Measurements from ENCODE around the gene C18orf32. TPM values are rescaled to one million over a fixed set of nuclear protein-coding genes. Genes with fewer than 3 reads are reported as not detected.

Gene C18orf32
- total and polyA plus RNA-seq, 10 of the 15 experiments (the other 5 are each of a cell fraction or from before 2014, with no cell fraction given): 11.5 to 67.0 (median 32.9) TPM

DNA sequence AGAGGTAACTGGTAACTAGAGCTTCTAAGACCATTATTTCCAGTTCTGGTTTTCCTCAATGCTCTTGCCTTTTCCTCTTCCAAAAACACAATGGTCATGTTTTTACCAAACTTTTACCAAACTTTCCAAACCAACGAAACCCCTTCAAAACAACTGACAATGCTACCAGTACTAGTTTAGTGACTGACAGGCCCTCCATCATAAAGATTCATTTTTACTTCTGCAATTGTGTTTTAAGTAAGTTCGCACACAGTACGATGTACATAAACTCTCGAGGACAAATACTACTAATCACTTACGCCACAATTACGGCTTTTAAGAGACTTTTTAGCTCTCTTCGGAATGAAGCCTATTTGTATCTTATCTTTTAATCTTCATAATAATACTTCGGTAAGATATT, 900 bp downstream of the C18orf32 start:
- RAD21 ChIA-PET (ENCODE audit: unreplicated experiment): interaction anchor here (0.6 to 1.6 kb wide), 2 partner anchors 27 to 126 kb away, joined by 3 to 7 read pairs; no protein-coding TSS in a partner anchor
- Histone ChIP-seq H3K9ac (ENCODE audit: control insufficient read depth, insufficient read depth, low read length) (peak overlapping the region; percentile 73), H3K79me2 (ENCODE audit: control insufficient read depth, insufficient read depth, low read length) (peaks cover 42% of the 10 kb centered on the region), H3K9me3 (replicated peaks; ENCODE audit: control insufficient read depth, insufficient read depth, low read length) (no peaks in the 10 kb centered on the region), H4K20me1 (ENCODE audit: control insufficient read depth, insufficient read depth) (peaks cover 2% of the 10 kb centered on the region; the same call in 1 of the 2 replicates), H3K4me3 (peak overlapping the region; percentile 96), H3K4me1 (ENCODE audit: control insufficient read depth, insufficient read depth, low read length) (peaks cover 9% of the 10 kb centered on the region), H2AFZ (ENCODE audit: control insufficient read depth, low read depth, low read length) (no peak overlapping the region; the same call in 1 of the 2 replicates), H3K27ac (ENCODE audit: control insufficient read depth, insufficient read depth) (peak overlapping the region; percentile 72), H3K27me3 (replicated peaks in 1 of 2; ENCODE audit: control insufficient read depth in 2 of 2, insufficient read depth in 2 of 2, low read length in 1 of 2) (no peaks in the 10 kb centered on the region), H3K4me2 (ENCODE audit: control insufficient read depth, insufficient read depth) (peak overlapping the region; percentile 76), H3K36me3 (ENCODE audit: control insufficient read depth in 2 of 2, insufficient read depth in 2 of 2, low read length in 1 of 2) (peaks cover 5 to 26% of the 10 kb centered on the region in 2 experiments)
- FAIRE-seq (peak; percentile 38), ATAC-seq (no peak), DNase-seq (ENCODE audit: low read depth, low spot score) (no peak)
- BruUV-seq (replicated peaks): no TSS peak
- TF ChIP-seq, protein P1, sequence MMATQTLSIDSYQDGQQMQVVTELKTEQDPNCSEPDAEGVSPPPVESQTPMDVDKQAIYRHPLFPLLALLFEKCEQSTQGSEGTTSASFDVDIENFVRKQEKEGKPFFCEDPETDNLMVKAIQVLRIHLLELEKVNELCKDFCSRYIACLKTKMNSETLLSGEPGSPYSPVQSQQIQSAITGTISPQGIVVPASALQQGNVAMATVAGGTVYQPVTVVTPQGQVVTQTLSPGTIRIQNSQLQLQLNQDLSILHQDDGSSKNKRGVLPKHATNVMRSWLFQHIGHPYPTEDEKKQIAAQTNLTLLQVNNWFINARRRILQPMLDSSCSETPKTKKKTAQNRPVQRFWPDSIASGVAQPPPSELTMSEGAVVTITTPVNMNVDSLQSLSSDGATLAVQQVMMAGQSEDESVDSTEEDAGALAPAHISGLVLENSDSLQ (IDR thresholded peaks at IDR 0.05): peak; percentile 87
- TF ChIP-seq SRF (IDR thresholded peaks at IDR 0.05; ENCODE audit: low read depth in 2 of 2, low read length in 2 of 2): no peak
- intact Hi-C loops (cut with micrococcal nuclease; ENCODE audit: unreplicated experiment) (loop anchor here (2.0 to 5.0 kb wide), 2 partner anchors 25 to 796 kb away; partner anchors contain the start of genes DYM and MBD1), in situ Hi-C loops (cut with MboI) (loop anchor here (25.0 kb wide), 1 partner anchor 1551 kb away; the partner anchor contains the start of gene SMAD4)
- CTCF ChIA-PET: interaction anchor here (0.7 to 1.7 kb wide), 4 partner anchors 8 to 707 kb away, joined by 3 to 5 read pairs (median 3); no protein-coding TSS in a partner anchor
- POLR2A ChIA-PET: interaction anchor here (0.6 to 2.8 kb wide), 7 partner anchors 9 to 613 kb away, joined by 3 to 14 read pairs (median 4); partner anchors contain the start of gene DYM
- 0% methylated on average over 8 of the region's 8 CpGs for WGBS (ENCODE audit: insufficient coverage, insufficient replicate concordance, low lambda C conversion rate, missing lambda C conversion rate)
- SMC1A ChIA-PET (ENCODE audit: uncharacterized antibody, unreplicated experiment): interaction anchor here (0.6 to 3.9 kb wide), 9 partner anchors 10 to 372 kb away, joined by 3 to 19 read pairs (median 4); partner anchors contain the start of gene DYM

DNA sequence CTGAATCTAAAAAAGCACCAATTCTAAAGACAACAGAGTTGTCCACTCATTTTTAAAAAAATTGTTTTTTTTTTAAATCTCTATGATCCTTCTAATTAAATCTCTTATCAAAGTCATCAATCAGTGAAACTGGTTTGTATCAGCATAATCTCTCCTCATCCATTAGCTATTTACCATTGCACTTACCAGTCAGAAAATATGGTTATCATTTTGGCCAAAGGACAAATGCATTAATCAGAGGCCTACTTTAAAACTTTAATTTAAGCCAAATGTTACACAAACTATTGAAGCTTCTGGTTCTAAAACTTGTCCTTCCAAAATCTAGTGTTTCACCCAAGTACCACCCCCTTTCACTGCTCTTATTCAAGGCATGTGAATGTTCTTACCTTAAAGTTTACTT, 3.8 kb downstream of the C18orf32 start:
- no peak for ATAC-seq
- intact Hi-C loops (cut with micrococcal nuclease; ENCODE audit: unreplicated experiment): no loop called here
- H3K4me3 ChIP-seq: no peak overlapping the region
- no peak overlapping the region for H3K4me2 ChIP-seq (ENCODE audit: control insufficient read depth, insufficient read depth)
- POLR2A ChIA-PET: interaction anchor here (0.7 to 1.6 kb wide), 3 partner anchors 10 to 759 kb away, joined by 4 to 5 read pairs (median 4); no protein-coding TSS in a partner anchor
- H2AFZ ChIP-seq (ENCODE audit: control insufficient read depth, low read depth, low read length): no peak overlapping the region
- TF ChIP-seq, protein P2, sequence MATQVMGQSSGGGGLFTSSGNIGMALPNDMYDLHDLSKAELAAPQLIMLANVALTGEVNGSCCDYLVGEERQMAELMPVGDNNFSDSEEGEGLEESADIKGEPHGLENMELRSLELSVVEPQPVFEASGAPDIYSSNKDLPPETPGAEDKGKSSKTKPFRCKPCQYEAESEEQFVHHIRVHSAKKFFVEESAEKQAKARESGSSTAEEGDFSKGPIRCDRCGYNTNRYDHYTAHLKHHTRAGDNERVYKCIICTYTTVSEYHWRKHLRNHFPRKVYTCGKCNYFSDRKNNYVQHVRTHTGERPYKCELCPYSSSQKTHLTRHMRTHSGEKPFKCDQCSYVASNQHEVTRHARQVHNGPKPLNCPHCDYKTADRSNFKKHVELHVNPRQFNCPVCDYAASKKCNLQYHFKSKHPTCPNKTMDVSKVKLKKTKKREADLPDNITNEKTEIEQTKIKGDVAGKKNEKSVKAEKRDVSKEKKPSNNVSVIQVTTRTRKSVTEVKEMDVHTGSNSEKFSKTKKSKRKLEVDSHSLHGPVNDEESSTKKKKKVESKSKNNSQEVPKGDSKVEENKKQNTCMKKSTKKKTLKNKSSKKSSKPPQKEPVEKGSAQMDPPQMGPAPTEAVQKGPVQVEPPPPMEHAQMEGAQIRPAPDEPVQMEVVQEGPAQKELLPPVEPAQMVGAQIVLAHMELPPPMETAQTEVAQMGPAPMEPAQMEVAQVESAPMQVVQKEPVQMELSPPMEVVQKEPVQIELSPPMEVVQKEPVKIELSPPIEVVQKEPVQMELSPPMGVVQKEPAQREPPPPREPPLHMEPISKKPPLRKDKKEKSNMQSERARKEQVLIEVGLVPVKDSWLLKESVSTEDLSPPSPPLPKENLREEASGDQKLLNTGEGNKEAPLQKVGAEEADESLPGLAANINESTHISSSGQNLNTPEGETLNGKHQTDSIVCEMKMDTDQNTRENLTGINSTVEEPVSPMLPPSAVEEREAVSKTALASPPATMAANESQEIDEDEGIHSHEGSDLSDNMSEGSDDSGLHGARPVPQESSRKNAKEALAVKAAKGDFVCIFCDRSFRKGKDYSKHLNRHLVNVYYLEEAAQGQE (IDR thresholded peaks at IDR 0.05; ENCODE audit: low read depth, low read length): no peak
- TF ChIP-seq NKRF (conservative IDR thresholded peaks at IDR 0.05): no peak
- TF ChIP-seq ZSCAN29 (IDR thresholded peaks at IDR 0.05): no peak
- no peak for TF ChIP-seq CHD1 (IDR thresholded peaks at IDR 0.05; ENCODE audit: low read depth, low read length)
- TF ChIP-seq NFIC (IDR thresholded peaks at IDR 0.05; ENCODE audit: low read depth, low read length): no peak
- TF ChIP-seq ATF7 (IDR thresholded peaks at IDR 0.05; ENCODE audit: low read depth): no peak
- H3K27ac ChIP-seq (ENCODE audit: control insufficient read depth, insufficient read depth): no peak overlapping the region
- CTCF ChIA-PET: no interaction called here
- in situ Hi-C loops (cut with MboI): loop anchor here (25.0 kb wide), 1 partner anchor 1554 kb away; the partner anchor contains the start of gene SMAD4
- H4K20me1 ChIP-seq (ENCODE audit: control insufficient read depth, insufficient read depth): no peaks in the 10 kb centered on the region
- H3K9me3 ChIP-seq (replicated peaks; ENCODE audit: control insufficient read depth, insufficient read depth, low read length): no peaks in the 10 kb centered on the region
- RAD21 ChIA-PET (ENCODE audit: unreplicated experiment): no interaction called here
- peaks cover 23% of the 10 kb centered on the region for H3K79me2 ChIP-seq (ENCODE audit: control insufficient read depth, insufficient read depth, low read length)
- no peak overlapping the region for H3K9ac ChIP-seq (ENCODE audit: control insufficient read depth, insufficient read depth, low read length)
- FAIRE-seq: no peak
- BruUV-seq (replicated peaks): no TSS peak
- H3K4me1 ChIP-seq (ENCODE audit: control insufficient read depth, insufficient read depth, low read length): peaks cover 9% of the 10 kb centered on the region
- H3K36me3 ChIP-seq (ENCODE audit: control insufficient read depth in 2 of 2, insufficient read depth in 2 of 2, low read length in 1 of 2): peaks cover 3 to 13% of the 10 kb centered on the region in 2 experiments
- H3K27me3 ChIP-seq (replicated peaks in 1 of 2; ENCODE audit: control insufficient read depth in 2 of 2, insufficient read depth in 2 of 2, low read length in 1 of 2): no peaks in the 10 kb centered on the region
- no peak for DNase-seq (ENCODE audit: low read depth, low spot score)
- SMC1A ChIA-PET (ENCODE audit: uncharacterized antibody, unreplicated experiment): interaction anchor here (0.7 to 1.4 kb wide), 3 partner anchors 12 to 22 kb away, joined by 3 to 4 read pairs (median 4); no protein-coding TSS in a partner anchor

All from GM12878 (cell line).